ENCODE data around the gene HES7. TPM values are rescaled to one million over a fixed set of nuclear protein-coding genes. Genes with fewer than 3 reads are reported as not detected.

The HES7 gene
- total RNA-seq, 1 experiment from 2014 or later = 3.1 TPM

DNA sequence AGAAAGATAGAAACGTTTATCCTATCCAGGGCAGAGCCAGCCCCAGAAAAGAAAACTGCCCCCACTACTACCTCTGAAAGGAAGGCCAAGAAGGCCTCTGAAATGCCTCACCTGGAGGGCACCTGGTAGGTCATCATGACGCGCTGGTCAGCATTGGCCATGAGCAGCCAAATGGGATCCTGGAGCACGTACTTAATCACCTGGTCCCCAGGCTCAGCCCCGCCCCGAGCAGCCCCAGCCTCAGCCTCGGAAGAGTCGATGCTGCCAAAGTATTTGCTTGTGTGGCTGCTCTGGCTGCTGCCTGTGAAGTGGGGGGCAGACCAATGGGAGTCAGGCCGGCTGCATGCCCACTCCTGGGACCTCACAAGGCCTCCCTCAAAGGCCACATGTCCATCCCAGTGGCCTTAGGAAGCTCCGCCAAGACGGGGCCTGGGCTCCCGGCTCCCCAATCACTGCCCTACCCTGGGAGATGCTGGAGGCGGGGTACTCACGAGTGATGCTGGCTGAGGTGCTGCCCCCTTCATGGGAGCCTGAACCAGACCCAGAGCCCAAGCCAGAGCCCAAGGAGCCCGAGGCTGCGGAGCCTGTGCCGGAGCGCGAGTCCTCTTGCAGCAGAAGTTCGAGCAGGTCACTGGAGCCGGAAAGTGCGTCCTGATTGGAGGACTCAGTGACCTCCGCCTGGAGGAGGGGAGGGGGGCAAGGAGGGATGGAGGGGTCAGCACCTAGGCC lies 18.4 kb upstream of the HES7 start:
- Mint-ChIP-seq H3K4me3 (no peak overlapping the region), H3K36me3 (peaks cover 31% of the 10 kb centered on the region), H3K9me3 (no peaks in the 10 kb centered on the region), H3K27me3 (ENCODE audit: low read depth) (no peaks in the 10 kb centered on the region), H3K4me1 (no peaks in the 10 kb centered on the region), H3K27ac (no peak overlapping the region)
- POLR2A ChIA-PET = no interaction called here
- TF ChIP-seq ESRRA (CRISPR knock-in tag; IDR thresholded peaks at IDR 0.05; ENCODE audit: borderline replicate concordance) = no peak
- TF ChIP-seq GTF2I (CRISPR knock-in tag; conservative IDR thresholded peaks at IDR 0.05) = no peak
- no peak for TF ChIP-seq FOXK1 (CRISPR knock-in tag; IDR thresholded peaks at IDR 0.05)
- TF ChIP-seq MXD4 (CRISPR knock-in tag; IDR thresholded peaks at IDR 0.05; ENCODE audit: borderline replicate concordance) = no peak
- TF ChIP-seq TP53 (CRISPR knock-in tag; IDR thresholded peaks at IDR 0.05) = no peak
- no peak for TF ChIP-seq ZNF396 (CRISPR knock-in tag; IDR thresholded peaks at IDR 0.05; ENCODE audit: borderline replicate concordance)
- TF ChIP-seq ATF1 (CRISPR knock-in tag; IDR thresholded peaks at IDR 0.05) = no peak
- no peak for TF ChIP-seq ETV6 (CRISPR knock-in tag; IDR thresholded peaks at IDR 0.05)
- TF ChIP-seq, protein P1, sequence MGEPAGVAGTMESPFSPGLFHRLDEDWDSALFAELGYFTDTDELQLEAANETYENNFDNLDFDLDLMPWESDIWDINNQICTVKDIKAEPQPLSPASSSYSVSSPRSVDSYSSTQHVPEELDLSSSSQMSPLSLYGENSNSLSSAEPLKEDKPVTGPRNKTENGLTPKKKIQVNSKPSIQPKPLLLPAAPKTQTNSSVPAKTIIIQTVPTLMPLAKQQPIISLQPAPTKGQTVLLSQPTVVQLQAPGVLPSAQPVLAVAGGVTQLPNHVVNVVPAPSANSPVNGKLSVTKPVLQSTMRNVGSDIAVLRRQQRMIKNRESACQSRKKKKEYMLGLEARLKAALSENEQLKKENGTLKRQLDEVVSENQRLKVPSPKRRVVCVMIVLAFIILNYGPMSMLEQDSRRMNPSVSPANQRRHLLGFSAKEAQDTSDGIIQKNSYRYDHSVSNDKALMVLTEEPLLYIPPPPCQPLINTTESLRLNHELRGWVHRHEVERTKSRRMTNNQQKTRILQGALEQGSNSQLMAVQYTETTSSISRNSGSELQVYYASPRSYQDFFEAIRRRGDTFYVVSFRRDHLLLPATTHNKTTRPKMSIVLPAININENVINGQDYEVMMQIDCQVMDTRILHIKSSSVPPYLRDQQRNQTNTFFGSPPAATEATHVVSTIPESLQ (CRISPR knock-in tag; IDR thresholded peaks at IDR 0.05) = no peak
- no peak for TF ChIP-seq NR1H2 (CRISPR knock-in tag; IDR thresholded peaks at IDR 0.05)
- TF ChIP-seq FOXJ3 (CRISPR knock-in tag; IDR thresholded peaks at IDR 0.05; ENCODE audit: borderline replicate concordance) = no peak
- TF ChIP-seq, protein P2, sequence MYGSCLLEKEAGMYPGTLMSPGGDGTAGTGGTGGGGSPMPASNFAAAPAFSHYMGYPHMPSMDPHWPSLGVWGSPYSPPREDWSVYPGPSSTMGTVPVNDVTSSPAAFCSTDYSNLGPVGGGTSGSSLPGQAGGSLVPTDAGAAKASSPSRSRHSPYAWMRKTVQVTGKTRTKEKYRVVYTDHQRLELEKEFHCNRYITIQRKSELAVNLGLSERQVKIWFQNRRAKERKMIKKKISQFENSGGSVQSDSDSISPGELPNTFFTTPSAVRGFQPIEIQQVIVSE (CRISPR knock-in tag; IDR thresholded peaks at IDR 0.05; ENCODE audit: borderline replicate concordance) = no peak
- no peak for TF ChIP-seq FOXP1 (CRISPR knock-in tag; IDR thresholded peaks at IDR 0.05; ENCODE audit: borderline replicate concordance)
- TF ChIP-seq, protein P3, sequence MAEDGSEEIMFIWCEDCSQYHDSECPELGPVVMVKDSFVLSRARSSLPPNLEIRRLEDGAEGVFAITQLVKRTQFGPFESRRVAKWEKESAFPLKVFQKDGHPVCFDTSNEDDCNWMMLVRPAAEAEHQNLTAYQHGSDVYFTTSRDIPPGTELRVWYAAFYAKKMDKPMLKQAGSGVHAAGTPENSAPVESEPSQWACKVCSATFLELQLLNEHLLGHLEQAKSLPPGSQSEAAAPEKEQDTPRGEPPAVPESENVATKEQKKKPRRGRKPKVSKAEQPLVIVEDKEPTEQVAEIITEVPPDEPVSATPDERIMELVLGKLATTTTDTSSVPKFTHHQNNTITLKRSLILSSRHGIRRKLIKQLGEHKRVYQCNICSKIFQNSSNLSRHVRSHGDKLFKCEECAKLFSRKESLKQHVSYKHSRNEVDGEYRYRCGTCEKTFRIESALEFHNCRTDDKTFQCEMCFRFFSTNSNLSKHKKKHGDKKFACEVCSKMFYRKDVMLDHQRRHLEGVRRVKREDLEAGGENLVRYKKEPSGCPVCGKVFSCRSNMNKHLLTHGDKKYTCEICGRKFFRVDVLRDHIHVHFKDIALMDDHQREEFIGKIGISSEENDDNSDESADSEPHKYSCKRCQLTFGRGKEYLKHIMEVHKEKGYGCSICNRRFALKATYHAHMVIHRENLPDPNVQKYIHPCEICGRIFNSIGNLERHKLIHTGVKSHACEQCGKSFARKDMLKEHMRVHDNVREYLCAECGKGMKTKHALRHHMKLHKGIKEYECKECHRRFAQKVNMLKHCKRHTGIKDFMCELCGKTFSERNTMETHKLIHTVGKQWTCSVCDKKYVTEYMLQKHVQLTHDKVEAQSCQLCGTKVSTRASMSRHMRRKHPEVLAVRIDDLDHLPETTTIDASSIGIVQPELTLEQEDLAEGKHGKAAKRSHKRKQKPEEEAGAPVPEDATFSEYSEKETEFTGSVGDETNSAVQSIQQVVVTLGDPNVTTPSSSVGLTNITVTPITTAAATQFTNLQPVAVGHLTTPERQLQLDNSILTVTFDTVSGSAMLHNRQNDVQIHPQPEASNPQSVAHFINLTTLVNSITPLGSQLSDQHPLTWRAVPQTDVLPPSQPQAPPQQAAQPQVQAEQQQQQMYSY (CRISPR knock-in tag; IDR thresholded peaks at IDR 0.05) = no peak
- TF ChIP-seq CREM (CRISPR knock-in tag; IDR thresholded peaks at IDR 0.05) = no peak
- TF ChIP-seq SMAD3 (CRISPR knock-in tag; IDR thresholded peaks at IDR 0.05; ENCODE audit: borderline replicate concordance) = no peak
- TF ChIP-seq, protein P4, sequence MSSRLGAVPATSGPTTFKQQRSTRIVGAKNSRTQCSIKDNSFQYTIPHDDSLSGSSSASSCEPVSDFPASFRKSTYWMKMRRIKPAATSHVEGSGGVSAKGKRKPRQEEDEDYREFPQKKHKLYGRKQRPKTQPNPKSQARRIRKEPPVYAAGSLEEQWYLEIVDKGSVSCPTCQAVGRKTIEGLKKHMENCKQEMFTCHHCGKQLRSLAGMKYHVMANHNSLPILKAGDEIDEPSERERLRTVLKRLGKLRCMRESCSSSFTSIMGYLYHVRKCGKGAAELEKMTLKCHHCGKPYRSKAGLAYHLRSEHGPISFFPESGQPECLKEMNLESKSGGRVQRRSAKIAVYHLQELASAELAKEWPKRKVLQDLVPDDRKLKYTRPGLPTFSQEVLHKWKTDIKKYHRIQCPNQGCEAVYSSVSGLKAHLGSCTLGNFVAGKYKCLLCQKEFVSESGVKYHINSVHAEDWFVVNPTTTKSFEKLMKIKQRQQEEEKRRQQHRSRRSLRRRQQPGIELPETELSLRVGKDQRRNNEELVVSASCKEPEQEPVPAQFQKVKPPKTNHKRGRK (CRISPR knock-in tag; IDR thresholded peaks at IDR 0.05; ENCODE audit: borderline replicate concordance) = no peak
- DNase-seq (ENCODE audit: low spot score) = no peak
- no peak for ATAC-seq
- CTCF ChIA-PET = interaction anchor here (1.1 to 3.3 kb wide), 2 partner anchors 16 to 23 kb away, joined by 3 to 13 read pairs; partner anchors contain the start of gene ALOXE3

DNA sequence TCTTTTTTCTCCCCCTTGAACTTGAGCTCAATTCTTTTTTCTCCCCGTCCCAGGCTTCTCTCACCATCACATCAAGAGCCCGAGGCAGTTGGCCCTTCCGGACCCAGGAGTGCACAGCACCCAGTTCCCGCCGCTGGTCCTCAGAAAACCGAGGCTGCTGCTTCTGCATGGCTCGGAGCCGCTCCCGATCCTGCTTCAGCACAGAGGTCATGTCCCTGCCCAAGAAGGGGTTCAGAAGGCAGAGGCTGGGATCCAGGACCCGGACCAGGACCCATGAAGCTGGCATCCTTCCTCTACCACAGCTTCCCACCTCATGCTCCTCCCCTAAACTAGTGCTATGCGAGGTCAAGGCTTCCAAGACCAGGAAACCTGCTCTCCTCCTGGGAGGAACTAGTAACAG lies 17.8 kb upstream of the HES7 start:
- Mint-ChIP-seq H3K27ac (no peak overlapping the region), H3K27me3 (ENCODE audit: low read depth) (no peaks in the 10 kb centered on the region), H3K4me3 (no peak overlapping the region), H3K9me3 (no peaks in the 10 kb centered on the region), H3K36me3 (peaks cover 27% of the 10 kb centered on the region), H3K4me1 (0 out of 2 replicates have a peak, but pooled peaks cover under 1% of the 10 kb centered on the region)
- ChIA-PET POLR2A (no interaction called here), CTCF (interaction anchor here (1.0 to 3.3 kb wide), 4 partner anchors 17 to 68 kb away, joined by 3 to 13 read pairs (median 3); partner anchors contain the start of gene ALOXE3)
- DNase-seq (ENCODE audit: low spot score) (no peak), ATAC-seq (no peak)
- TF ChIP-seq PRRX2 (CRISPR knock-in tag; IDR thresholded peaks at IDR 0.05) (no peak), SMAD4 (CRISPR knock-in tag; IDR thresholded peaks at IDR 0.05) (no peak), FOXP1 (CRISPR knock-in tag; IDR thresholded peaks at IDR 0.05; ENCODE audit: borderline replicate concordance) (no peak), TEAD4 (CRISPR knock-in tag; IDR thresholded peaks at IDR 0.05) (no peak), EMX1 (CRISPR knock-in tag; IDR thresholded peaks at IDR 0.05) (no peak), ETV6 (CRISPR knock-in tag; IDR thresholded peaks at IDR 0.05) (no peak)
- TF ChIP-seq, protein P5, sequence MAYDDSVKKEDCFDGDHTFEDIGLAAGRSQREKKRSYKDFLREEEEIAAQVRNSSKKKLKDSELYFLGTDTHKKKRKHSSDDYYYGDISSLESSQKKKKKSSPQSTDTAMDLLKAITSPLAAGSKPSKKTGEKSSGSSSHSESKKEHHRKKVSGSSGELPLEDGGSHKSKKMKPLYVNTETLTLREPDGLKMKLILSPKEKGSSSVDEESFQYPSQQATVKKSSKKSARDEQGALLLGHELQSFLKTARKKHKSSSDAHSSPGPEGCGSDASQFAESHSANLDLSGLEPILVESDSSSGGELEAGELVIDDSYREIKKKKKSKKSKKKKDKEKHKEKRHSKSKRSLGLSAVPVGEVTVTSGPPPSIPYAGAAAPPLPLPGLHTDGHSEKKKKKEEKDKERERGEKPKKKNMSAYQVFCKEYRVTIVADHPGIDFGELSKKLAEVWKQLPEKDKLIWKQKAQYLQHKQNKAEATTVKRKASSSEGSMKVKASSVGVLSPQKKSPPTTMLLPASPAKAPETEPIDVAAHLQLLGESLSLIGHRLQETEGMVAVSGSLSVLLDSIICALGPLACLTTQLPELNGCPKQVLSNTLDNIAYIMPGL (CRISPR knock-in tag; IDR thresholded peaks at IDR 0.05) = no peak
- TF ChIP-seq, protein P6, sequence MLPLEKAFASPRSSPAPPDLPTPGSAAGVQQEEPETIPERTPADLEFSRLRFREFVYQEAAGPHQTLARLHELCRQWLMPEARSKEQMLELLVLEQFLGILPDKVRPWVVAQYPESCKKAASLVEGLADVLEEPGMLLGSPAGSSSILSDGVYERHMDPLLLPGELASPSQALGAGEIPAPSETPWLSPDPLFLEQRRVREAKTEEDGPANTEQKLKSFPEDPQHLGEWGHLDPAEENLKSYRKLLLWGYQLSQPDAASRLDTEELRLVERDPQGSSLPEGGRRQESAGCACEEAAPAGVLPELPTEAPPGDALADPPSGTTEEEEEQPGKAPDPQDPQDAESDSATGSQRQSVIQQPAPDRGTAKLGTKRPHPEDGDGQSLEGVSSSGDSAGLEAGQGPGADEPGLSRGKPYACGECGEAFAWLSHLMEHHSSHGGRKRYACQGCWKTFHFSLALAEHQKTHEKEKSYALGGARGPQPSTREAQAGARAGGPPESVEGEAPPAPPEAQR (CRISPR knock-in tag; IDR thresholded peaks at IDR 0.05) = no peak
